GM12891 (cell line): Measurements from ENCODE around the gene EFNA3.

Source experiments
- POLR2A ChIP-seq: IDR thresholded peaks from 2 replicates; pipeline ENCODE4 v1.6.1; 2011; ENCODE audit warnings: low read depth, low read length, control low read depth
- POLR2AphosphoS5 ChIP-seq: IDR thresholded peaks from 2 replicates; pipeline ENCODE4 v1.6.1; 2011; ENCODE audit warnings: low read depth, low read length, control low read depth
- TAF1 ChIP-seq: IDR thresholded peaks from 2 replicates; pipeline ENCODE4 v1.6.1; 2011; ENCODE audit warnings: low read depth, low read length, control low read depth

- no peak for TF ChIP-seq POLR2A
- TF ChIP-seq TAF1, result no peak
- no peak for TF ChIP-seq POLR2AphosphoS5
Observed at GRCh38 chr1:155033524-155033923, 45.1 kb upstream of the EFNA3 start, which contains the start of the genes DCST1 and DCST2.
